GM18907 (cell line): Measurements from ENCODE around the gene DOCK3.
"Not testable (repeated sequence)": the region's sequence is repeated elsewhere in the genome, so short reads cannot be mapped to it uniquely, and the experiment has no call there.

ENCODE experiments used
- ATAC-seq: cut with Tn5 transposase; IDR thresholded peaks from one replicate; pipeline ENCODE4 v1.9.1; 2021; ENCODE audit warnings: mild to moderate bottlenecking, moderate library complexity; ENCODE audit not compliant: unreplicated experiment

The DOCK3 gene

DNA sequence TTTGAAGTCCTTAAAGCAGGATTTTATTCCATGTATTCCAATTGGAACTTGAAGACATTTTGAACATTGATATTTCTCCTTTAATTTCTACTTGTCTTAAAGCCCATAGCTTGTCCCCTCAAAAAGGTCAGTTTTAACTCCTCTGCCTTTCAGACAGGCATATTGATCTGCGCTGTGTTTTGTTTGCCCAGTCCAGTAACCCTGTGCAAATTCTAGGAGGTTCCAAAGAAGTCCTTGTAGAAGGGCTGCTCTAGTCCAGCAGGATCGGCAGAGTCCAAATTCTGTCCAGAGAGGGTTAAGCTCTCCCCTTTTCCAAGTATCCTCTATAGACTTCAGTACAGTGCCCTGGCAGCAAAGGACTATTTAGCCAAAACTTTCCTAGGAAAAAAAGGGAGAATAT lies 604.7 kb downstream of the DOCK3 start:
- no peak for ATAC-seq

DNA sequence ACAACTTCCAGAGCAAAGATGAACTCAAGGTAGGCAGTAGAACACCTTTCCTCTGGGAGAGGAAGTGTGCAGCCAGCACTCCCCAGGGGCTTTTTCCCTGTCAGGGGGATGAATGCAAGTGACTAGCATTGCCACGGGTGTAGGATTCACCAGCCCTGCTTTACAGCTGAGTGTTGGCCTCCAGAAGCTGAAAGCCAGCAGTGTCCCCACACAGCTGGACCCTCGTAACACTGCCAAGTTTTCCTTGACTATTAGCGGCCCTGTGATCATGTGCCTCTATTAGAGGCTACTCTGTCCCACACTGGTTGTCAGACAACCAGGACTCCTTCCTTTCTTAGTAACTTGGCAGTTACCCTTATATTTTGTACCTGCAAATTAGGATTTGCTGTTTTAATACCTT lies 605.4 kb downstream of the DOCK3 start:
- no peak for ATAC-seq

- no peak for ATAC-seq
Observed at GRCh38 chr3:51282931-51283330, 608.2 kb downstream of the DOCK3 start.

- ATAC-seq = no peak
Observed at GRCh38 chr3:51283421-51283820, 608.7 kb downstream of the DOCK3 start.

- ATAC-seq = no peak
Observed at GRCh38 chr3:51295625-51296024, 620.9 kb downstream of the DOCK3 start.

- ATAC-seq = no peak
Observed at GRCh38 chr3:51297333-51297732, 622.6 kb downstream of the DOCK3 start.

GRCh38 chr3:51304230-51304629 lies 629.5 kb downstream of the DOCK3 start:
- ATAC-seq = no peak

DNA sequence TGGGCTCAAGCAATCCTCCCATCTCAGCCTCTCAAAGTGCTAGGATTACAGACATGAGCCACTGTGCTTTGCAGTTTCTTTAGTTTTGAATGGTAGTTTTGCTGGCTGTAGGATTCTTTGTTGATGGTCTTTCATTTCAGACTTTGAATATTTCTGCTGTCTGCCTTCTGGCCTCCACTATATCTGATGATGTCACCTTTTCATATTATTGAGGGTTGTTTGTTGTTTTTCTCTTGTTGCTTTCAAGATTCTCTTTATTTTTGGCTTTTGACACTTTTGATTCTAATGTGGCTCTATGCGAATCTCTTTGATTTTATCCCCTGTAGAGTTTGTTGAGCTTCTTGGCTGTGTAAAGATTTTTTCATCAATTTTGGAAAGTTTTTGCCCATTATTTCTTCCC lies 631.4 kb downstream of the DOCK3 start:
- ATAC-seq = no peak

DNA sequence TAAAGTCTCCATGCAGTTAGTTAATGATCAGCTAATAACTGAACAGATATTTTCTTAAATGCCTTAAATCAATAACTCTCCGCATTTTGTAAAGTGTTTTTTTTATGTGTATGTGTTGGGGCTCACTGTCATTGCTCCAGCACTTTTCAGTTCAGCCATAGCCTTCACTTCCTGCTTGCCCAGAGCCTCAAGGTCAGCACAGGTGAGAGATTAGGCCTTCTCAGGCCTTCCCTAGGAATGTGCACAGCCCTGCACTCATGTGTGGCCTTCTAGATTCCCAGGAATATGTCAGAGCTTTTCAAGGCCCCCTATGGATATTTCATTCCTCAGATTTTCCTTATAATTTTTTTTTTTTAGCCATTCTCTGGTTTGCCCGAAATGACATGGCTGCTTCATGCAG lies 632.7 kb downstream of the DOCK3 start:
- no peak for ATAC-seq

DNA sequence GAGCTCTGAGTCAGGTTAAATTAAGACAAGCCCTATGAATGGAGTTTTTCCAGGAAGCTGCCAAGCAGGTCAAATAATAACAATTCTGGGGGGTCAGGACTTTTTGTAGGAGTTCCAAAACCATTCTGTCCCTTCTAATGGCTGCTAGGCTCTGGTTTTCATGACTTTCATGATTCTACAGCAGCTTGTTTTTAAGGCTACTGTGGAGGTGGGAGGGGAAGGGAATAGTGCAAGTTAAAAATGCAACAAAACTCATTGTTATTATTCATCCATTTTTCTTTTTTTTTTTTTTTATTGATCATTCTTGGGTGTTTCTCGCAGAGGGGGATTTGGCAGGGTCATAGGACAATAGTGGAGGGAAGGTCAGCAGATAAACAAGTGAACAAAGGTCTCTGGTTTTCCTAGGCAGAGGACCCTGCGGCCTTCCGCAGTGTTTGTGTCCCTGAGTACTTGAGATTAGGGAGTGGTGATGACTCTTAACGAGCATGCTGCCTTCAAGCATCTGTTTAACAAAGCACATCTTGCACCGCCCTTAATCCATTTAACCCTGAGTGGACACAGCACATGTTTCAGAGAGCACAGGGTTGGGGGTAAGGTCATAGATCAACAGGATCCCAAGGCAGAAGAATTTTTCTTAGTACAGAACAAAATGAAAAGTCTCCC lies 633.3 kb downstream of the DOCK3 start:
- not testable (repeated sequence) for ATAC-seq

- ATAC-seq = no peak
Observed at GRCh38 chr3:51311055-51311454, 636.3 kb downstream of the DOCK3 start.

DNA sequence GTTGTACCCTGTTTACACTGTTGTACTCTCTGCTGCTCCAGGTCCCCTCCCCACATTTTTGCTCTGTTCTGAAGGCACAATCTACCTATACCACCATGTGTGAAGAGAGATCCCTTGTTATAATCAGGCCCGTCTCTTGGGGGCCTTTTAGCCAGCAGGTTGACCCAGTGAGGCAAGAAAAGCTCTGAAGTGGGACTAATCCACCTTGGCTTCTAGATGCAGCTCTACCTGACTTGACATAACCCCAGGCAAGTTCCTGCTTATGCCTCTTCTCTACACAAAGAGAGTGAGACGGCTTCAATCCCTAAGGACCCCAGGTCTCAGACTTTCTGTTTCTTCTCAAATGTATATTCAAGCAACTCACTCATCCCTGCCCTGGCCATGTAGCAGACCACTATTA lies 653.5 kb downstream of the DOCK3 start:
- no peak for ATAC-seq

DNA sequence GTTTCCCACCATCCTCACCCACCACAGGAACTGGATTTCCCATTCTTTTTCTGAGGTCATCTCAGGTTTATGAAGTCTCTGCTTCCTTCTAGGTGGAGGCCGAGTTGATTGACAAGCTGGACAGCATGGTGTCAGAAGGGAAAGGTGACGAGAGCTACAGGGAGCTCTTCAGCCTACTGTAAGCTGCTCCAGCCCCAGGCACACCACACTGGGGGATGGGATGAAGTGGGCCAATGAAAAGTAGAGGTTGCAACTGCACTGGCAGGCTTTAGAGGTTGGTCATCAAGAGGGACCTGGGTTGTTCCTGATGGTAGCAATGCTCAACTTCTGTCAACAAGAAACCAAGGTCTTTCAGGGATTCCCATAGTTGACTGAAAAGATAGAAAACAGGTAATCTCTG lies 655.3 kb downstream of the DOCK3 start:
- no peak for ATAC-seq

DNA sequence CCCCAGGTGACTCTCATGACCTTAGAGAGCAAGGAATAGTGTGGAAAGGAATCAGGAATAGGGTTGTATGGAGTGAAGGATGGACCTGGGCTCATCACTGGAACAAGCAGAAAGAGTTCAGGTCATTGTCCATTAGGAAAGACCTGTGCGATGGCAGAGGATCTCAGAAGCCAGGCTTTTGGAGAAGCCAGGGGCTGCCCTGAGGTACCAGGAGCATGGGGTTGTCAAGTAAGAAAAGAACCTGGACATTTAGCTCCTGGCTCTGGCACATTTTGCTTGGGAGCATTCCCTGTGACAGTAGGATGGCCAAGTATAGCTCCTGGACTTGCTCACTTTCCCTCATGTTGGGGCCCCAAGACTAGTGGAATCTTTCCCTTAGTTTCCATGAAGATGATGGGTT lies 657.4 kb downstream of the DOCK3 start:
- ATAC-seq = no peak

DNA sequence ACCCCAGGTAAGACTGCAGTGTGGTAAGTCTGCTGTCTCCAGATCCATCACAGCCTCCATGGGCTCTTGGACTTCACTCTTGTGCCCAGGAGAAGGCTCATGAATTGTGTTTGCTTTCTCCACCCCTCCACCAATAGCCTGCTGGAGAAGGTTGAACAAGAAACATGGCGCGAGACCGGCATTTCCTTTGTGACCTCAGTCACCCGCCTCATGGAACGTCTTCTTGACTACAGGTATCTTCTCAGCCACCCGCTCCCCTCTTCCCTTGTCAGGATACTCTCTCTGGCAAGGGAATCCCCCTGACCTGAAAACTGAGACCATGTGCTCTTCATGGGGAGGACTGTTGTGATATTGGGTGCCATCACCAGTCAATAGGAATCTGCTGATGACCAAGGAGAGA lies 658.3 kb downstream of the DOCK3 start:
- ATAC-seq = no peak

GRCh38 chr3:51336261-51336660 lies 661.5 kb downstream of the DOCK3 start:
- ATAC-seq = no peak

DNA sequence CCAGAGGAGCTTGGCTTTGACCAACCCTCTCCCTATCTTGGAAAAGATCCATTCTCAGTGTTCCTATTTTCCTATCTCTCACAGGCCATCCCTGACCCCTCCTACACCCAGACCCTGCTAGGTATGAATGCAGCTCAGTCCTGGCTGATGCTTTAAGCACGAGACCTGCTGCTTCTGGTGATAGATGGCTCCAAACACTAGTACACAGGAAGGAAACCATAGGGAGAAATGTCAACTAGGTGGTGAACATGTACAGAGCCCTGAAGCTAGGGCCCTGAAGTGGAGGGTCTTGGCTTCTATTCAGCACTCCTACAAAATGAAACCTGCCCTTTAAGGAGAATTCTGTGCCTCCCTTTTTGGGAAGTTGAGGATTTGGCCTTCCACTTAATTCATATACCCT lies 662.9 kb downstream of the DOCK3 start:
- no peak for ATAC-seq

DNA sequence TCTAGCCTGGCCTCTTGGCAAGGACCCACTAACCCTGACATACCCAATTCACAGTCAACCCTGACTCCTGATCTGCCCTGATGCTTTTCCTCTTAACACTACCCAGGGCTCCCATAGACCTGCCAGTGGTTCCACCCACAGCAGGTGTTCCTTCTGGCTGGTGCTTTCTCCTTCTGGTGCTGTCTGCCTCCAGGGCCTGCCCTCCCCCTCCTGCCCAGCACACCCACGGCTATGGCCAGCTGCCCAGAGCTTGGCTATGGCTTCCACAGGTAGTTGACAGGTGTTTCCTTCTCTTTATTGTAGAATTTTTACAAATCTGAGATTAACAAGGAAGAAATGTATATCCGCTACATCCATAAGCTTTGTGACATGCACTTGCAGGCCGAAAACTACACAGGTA lies 663.9 kb downstream of the DOCK3 start:
- no peak for ATAC-seq

GRCh38 chr3:51340013-51340829 lies 665.5 kb downstream of the DOCK3 start:
- no peak for ATAC-seq

GRCh38 chr3:51340989-51341636 lies 666.4 kb downstream of the DOCK3 start:
- no peak for ATAC-seq

DNA sequence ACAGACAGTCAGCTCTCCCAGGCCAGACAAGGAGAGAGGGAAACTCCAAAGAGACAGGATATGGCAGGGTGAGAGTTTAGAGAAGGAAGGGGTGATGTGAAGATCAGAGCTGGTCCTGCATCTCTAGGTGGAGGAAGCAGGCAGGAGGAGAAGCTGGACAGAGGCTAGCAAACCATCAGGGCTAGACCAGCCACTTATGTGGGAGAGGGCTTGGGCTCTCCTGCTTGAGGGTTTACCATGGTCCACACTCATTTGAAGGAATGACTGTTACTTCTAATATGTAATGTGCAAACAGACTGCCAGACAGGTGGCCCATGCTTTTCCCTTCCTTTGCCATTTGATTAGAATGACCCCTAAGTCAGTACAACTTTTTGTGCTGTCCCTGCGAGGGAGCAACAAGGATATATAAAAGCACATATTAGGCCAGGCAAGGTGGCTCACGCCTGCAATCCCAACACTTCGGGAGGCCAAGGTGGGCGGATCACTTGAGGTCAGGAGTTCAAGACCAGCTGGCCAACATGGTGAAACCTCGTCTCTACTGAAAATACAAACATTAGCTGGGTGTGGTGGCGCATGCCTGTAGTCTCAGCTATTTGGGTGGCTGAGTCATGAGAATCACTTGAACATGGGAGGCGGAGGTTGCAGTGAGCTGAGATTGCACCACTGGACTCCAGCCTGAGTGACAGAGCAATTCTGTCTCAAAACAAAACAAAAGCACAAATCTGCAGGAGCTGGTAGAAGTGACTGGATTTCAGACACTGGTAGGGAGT lies 669.4 kb downstream of the DOCK3 start:
- no peak for ATAC-seq
